Prostate gland (tissue), 2 donors: Measurements from ENCODE around the gene MAPK8IP3. TPM values are rescaled to one million over a fixed set of nuclear protein-coding genes. Genes with fewer than 3 reads are reported as not detected.
"Not testable (repeated sequence)": the region's sequence is repeated elsewhere in the genome, so short reads cannot be mapped to it uniquely, and the experiment has no call there.

Source experiments
- DNase-seq: peaks from one replicate; pipeline ENCODE4 v3.0.0-alpha.2; 2019; ENCODE audit warnings: low spot score
- H3K27ac ChIP-seq, 2 donors: fragments of 200-600 bp; sonication (generic); 2 replicates each; pipeline ENCODE4 v1.5.1; 2017 to 2019
- H3K27me3 ChIP-seq: fragments of 200-600 bp; sonication (generic); replicated peaks from 2 replicates; pipeline ENCODE4 v1.5.1; 2019; ENCODE audit not compliant: insufficient read depth
- H3K36me3 ChIP-seq, 2 donors: fragments of 200-600 bp; sonication (generic); 1 replicate in 1 of 2; 2 replicates in 1 of 2; pipeline versions ENCODE4 v1.5.1 to v1.8.1; 2017 to 2019
- H3K4me1 ChIP-seq: fragments of 200-600 bp; sonication (generic); replicated peaks from 2 replicates; pipeline ENCODE4 v1.5.1; 2019
- H3K4me3 ChIP-seq, 2 donors: fragments of 200-600 bp; sonication (generic); 2 replicates each; pipeline ENCODE4 v1.5.1; 2017 to 2019
- H3K9me3 ChIP-seq: fragments of 200-600 bp; sonication (generic); 2 replicates; pipeline ENCODE4 v1.5.1; 2017
- CTCF ChIP-seq, 4 experiments: fragments of 200-600 bp in 2 of 4; fragments of 450-650 bp in 2 of 4; sonication (generic) in 2 of 4; IDR thresholded peaks; 1 replicate in 3 of 4; 2 replicates in 1 of 4; pipeline ENCODE4 v1.5.1; 2016 to 2019; ENCODE audit warnings: antibody characterized with exemption in 4 of 4, mild to moderate bottlenecking in 2 of 4, moderate library complexity in 2 of 4
- POLR2A ChIP-seq: fragments of 450-650 bp; IDR thresholded peaks from one replicate; pipeline ENCODE4 v1.6.1; 2016; ENCODE audit warnings: antibody characterized with exemption, mild to moderate bottlenecking
- POLR2AphosphoS5 ChIP-seq: sonication (generic); formaldehyde crosslinking; IDR thresholded peaks from one replicate; pipeline ENCODE4 v1.6.1; 2017; ENCODE audit warnings: antibody characterized with exemption
- WGBS: methylation state at CpG from one replicate; pipeline ENCODE4 v1.1.5; 2018; 5-methylcytosine and 5-hydroxymethylcytosine counted together
- intact Hi-C: fragments of 100-400 bp; cut with DNase I; formaldehyde crosslinking; loops from one replicate; pipeline ENCODE4 v1.14.2; 2022
- total RNA-seq, 2 donors: library from RNA; depleted of rRNA; stranded (reverse); fragments of >200 nt; gene quantifications; one replicate each; pipeline ENCODE4 v1.1.0, GENCODE V29; 2016

MAPK8IP3 gene
- total RNA-seq, 2 donors from 2014 or later: 56.0 to 157 TPM

GRCh38 chr16:1729445-1729844, 23.4 kb downstream of the MAPK8IP3 start:
- TF ChIP-seq POLR2AphosphoS5 (no peak), POLR2A (no peak), CTCF (IDR thresholded peaks at IDR 0.05) (no peak)
- intact Hi-C loops: no loop called here
- 95% methylated on average over 35 of the region's 35 CpGs for WGBS
- Histone ChIP-seq H3K36me3 (peaks cover 0 to 33% of the 10 kb centered on the region in 2 donors), H3K27ac (no peak overlapping the region), H3K4me3 (no peak overlapping the region), H3K27me3 (no peaks in the 10 kb centered on the region), H3K9me3 (no peaks in the 10 kb centered on the region), H3K4me1 (no peaks in the 10 kb centered on the region)
- no peak for DNase-seq

DNA sequence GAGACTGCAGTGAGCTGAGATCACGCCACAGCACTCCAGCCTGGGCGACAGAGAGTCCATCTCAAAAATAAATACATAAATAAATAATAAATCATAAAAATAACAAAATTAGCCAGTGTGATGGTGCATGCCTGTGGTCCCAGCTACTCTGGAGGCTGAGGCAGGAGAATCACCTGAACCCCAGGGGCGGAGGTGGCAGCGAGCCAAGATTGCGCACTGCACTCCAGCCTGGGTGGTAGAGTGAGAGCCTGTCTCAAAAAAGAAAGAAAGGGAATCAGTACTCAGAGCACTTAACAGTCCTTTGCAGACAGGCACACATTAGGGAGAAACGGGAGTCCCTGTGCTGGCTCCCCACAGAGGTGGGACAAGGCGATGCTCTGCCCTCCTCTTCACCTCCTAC, 25.1 kb downstream of the MAPK8IP3 start:
- H3K4me3 ChIP-seq: no peak overlapping the region
- H3K27ac ChIP-seq: no peak overlapping the region
- intact Hi-C loops: no loop called here
- no peaks in the 10 kb centered on the region for H3K9me3 ChIP-seq
- WGBS: 91% methylated on average over 7 of the region's 7 CpGs
- H3K4me1 ChIP-seq: no peaks in the 10 kb centered on the region
- no peaks in the 10 kb centered on the region for H3K27me3 ChIP-seq
- TF ChIP-seq POLR2AphosphoS5 (no peak), POLR2A (no peak), CTCF (IDR thresholded peaks at IDR 0.05) (no peak)
- DNase-seq: no peak
- peaks cover 0 to 33% of the 10 kb centered on the region in 2 donors for H3K36me3 ChIP-seq

- H3K36me3 ChIP-seq: peaks cover 0 to 33% of the 10 kb centered on the region in 2 donors
- intact Hi-C loops: no loop called here
- no peaks in the 10 kb centered on the region for H3K27me3 ChIP-seq
- H3K4me3 ChIP-seq: no peak overlapping the region
- no peak overlapping the region for H3K27ac ChIP-seq
- no peaks in the 10 kb centered on the region for H3K9me3 ChIP-seq
- DNase-seq: no peak
- 61% methylated on average over 7 of the region's 7 CpGs for WGBS
- no peak for TF ChIP-seq POLR2A
- no peak for TF ChIP-seq POLR2AphosphoS5
- TF ChIP-seq CTCF (IDR thresholded peaks at IDR 0.05): no peak
- no peaks in the 10 kb centered on the region for H3K4me1 ChIP-seq
Measured at GRCh38 chr16:1731603-1732002, 25.6 kb downstream of the MAPK8IP3 start.

- TF ChIP-seq POLR2AphosphoS5: no peak
- TF ChIP-seq POLR2A: no peak
- TF ChIP-seq CTCF (IDR thresholded peaks at IDR 0.05): no peak
- 82% methylated on average over 14 of the region's 14 CpGs for WGBS
- no peak for DNase-seq
- H3K9me3 ChIP-seq: no peaks in the 10 kb centered on the region
- no peaks in the 10 kb centered on the region for H3K4me1 ChIP-seq
- H3K27me3 ChIP-seq: no peaks in the 10 kb centered on the region
- no peak overlapping the region for H3K4me3 ChIP-seq
- intact Hi-C loops: no loop called here
- peaks cover 0 to 33% of the 10 kb centered on the region in 2 donors for H3K36me3 ChIP-seq
- H3K27ac ChIP-seq: no peak overlapping the region
Measured at GRCh38 chr16:1732071-1732470, 26.1 kb downstream of the MAPK8IP3 start.

DNA sequence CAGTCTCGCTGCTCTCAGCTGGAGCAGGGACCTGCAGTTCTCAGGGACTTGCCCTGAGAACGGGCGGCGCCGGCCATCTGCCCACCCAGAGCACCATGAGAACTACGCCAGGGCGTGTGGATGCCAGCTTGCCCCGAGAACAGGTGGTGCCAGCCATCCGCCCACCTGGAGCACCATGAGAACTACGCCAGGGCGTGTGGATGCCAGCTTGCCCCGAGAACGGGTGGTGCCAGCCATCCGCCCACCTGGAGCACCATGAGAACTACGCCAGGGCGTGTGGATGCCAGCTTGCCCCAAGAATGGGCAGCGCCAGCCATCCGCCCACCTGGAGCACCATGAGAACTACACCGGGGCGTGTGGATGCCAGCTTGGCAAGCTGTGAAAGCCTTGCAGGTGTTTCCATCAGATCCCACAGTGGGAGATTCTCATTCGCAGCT, 26.6 kb downstream of the MAPK8IP3 start:
- H3K9me3 ChIP-seq, intact Hi-C loops, H3K4me3 ChIP-seq, DNase-seq, H3K27ac ChIP-seq, H3K4me1 ChIP-seq, H3K27me3 ChIP-seq: not testable (repeated sequence)
- WGBS: 74% methylated on average over 21 of the region's 21 CpGs
- H3K36me3 ChIP-seq: peaks cover 0 to 30% of the 10 kb centered on the region in 2 donors
